Gastrocnemius medialis (tissue), 4 donors: Measurements from ENCODE around the gene EAPP. TPM values are rescaled to one million over a fixed set of nuclear protein-coding genes. Genes with fewer than 3 reads are reported as not detected.
"Not testable (repeated sequence)": the region's sequence is repeated elsewhere in the genome, so short reads cannot be mapped to it uniquely, and the experiment has no call there.

Source experiments
- ATAC-seq, 2 donors: fragments of 150-250 bp; one replicate each; pipeline ENCODE4 v1.9.1; 2016
- DNase-seq, 2 donors: peaks; one replicate each; pipeline ENCODE4 v3.0.0-alpha.2; 2019
- H3K27ac ChIP-seq, 4 donors: fragments of 200-600 bp; sonication (generic); 1 replicate in 1 of 4; 2 replicates in 3 of 4; pipeline ENCODE4 v1.5.1; 2016 to 2018; ENCODE audit warnings: mild to moderate bottlenecking in 2 of 4, moderate library complexity in 1 of 4
- H3K27me3 ChIP-seq, 3 donors: fragments of 200-600 bp; sonication (generic) in 2 of 3; 1 replicate in 1 of 3; 2 replicates in 2 of 3; pipeline versions ENCODE4 v1.5.1 to v1.6.0; 2016 to 2019; ENCODE audit warnings: mild to moderate bottlenecking in 1 of 3, moderate library complexity in 1 of 3
- H3K36me3 ChIP-seq, 2 donors: fragments of 200-600 bp; sonication (generic) in 1 of 2; one replicate each; pipeline ENCODE4 v1.5.1; 2017 to 2018
- H3K4me1 ChIP-seq, 2 donors: fragments of 200-600 bp; sonication (generic) in 1 of 2; one replicate each; pipeline ENCODE4 v1.5.1; 2016 to 2017; ENCODE audit warnings: mild to moderate bottlenecking in 2 of 2
- H3K4me3 ChIP-seq, 4 donors: fragments of 200-600 bp; sonication (generic) in 3 of 4; 1 replicate in 1 of 4; 2 replicates in 3 of 4; pipeline ENCODE4 v1.5.1; 2016 to 2019; ENCODE audit warnings: mild to moderate bottlenecking in 2 of 4
- H3K9me3 ChIP-seq, 3 donors: fragments of 200-600 bp; sonication (generic) in 2 of 3; 1 replicate in 1 of 3; 2 replicates in 2 of 3; pipeline ENCODE4 v1.5.1; 2016 to 2019
- POLR2A ChIP-seq, 2 donors: fragments of 450-650 bp; IDR thresholded peaks; one replicate each; pipeline ENCODE4 v1.6.1; 2017; ENCODE audit warnings: antibody characterized with exemption in 2 of 2, mild to moderate bottlenecking in 2 of 2, moderate library complexity in 2 of 2
- in situ Hi-C, 4 donors: fragments of 200-750 bp; cut with MboI; loops; one replicate each; pipeline versions ENCODE4 v1.15.0 to v1.8.0; 2017; ENCODE audit warnings: low sequenced_read_pairs in 4 of 4
- intact Hi-C: fragments of 100-400 bp; cut with DNase I; formaldehyde crosslinking; loops from one replicate; pipeline ENCODE4 v1.15.1; 2023; ENCODE audit warnings: low total_unique reads
- total RNA-seq, 4 donors: library from RNA; depleted of rRNA; stranded (reverse); fragments of >200 nt; gene quantifications; one replicate each; pipeline versions ENCODE4 v1.1.0 to v1.2.3, GENCODE V29; 2016
- TF ChIP-seq, protein P1 (sequence below), 5 experiments: fragments of 450-650 bp in 3 of 5; fragments of 200-600 bp in 2 of 5; sonication (generic) in 2 of 5; IDR thresholded peaks in 4 of 5; conservative IDR thresholded peaks in 1 of 5; 1 replicate in 4 of 5; 2 replicates in 1 of 5; pipeline ENCODE4 v1.5.1; 2016 to 2019; ENCODE audit warnings: antibody characterized with exemption in 5 of 5, mild to moderate bottlenecking in 3 of 5, moderate library complexity in 3 of 5

EAPP gene
- total RNA-seq, 4 donors from 2014 or later = 25.6 to 35.7 (median 28.0) TPM

- no peaks in the 10 kb centered on the region for H3K27me3 ChIP-seq
- intact Hi-C loops (no loop called here), in situ Hi-C loops (no loop called here)
- no peaks in the 10 kb centered on the region for H3K9me3 ChIP-seq
- H3K4me3 ChIP-seq = no peak overlapping the region
- no peak overlapping the region for H3K27ac ChIP-seq
- no peaks in the 10 kb centered on the region for H3K4me1 ChIP-seq
- TF ChIP-seq, protein P1, sequence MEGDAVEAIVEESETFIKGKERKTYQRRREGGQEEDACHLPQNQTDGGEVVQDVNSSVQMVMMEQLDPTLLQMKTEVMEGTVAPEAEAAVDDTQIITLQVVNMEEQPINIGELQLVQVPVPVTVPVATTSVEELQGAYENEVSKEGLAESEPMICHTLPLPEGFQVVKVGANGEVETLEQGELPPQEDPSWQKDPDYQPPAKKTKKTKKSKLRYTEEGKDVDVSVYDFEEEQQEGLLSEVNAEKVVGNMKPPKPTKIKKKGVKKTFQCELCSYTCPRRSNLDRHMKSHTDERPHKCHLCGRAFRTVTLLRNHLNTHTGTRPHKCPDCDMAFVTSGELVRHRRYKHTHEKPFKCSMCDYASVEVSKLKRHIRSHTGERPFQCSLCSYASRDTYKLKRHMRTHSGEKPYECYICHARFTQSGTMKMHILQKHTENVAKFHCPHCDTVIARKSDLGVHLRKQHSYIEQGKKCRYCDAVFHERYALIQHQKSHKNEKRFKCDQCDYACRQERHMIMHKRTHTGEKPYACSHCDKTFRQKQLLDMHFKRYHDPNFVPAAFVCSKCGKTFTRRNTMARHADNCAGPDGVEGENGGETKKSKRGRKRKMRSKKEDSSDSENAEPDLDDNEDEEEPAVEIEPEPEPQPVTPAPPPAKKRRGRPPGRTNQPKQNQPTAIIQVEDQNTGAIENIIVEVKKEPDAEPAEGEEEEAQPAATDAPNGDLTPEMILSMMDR (IDR thresholded peaks at IDR 0.05 in 4 of 5, conservative IDR thresholded peaks at IDR 0.05 in 1 of 5) = no peak
- TF ChIP-seq POLR2A (IDR thresholded peaks at IDR 0.05) = no peak
- ATAC-seq = no peak
- no peaks in the 10 kb centered on the region for H3K36me3 ChIP-seq
- no peak for DNase-seq
These were observed 54.8 kb downstream of the EAPP start for GRCh38 chr14:34484726-34485125.

- no peaks in the 10 kb centered on the region for H3K36me3 ChIP-seq
- in situ Hi-C loops = no loop called here
- ATAC-seq (no peak), DNase-seq (no peak)
- H3K27ac ChIP-seq = no peak overlapping the region
- intact Hi-C loops = no loop called here
- no peaks in the 10 kb centered on the region for H3K9me3 ChIP-seq
- no peak overlapping the region for H3K4me3 ChIP-seq
- no peak for TF ChIP-seq POLR2A (IDR thresholded peaks at IDR 0.05)
- TF ChIP-seq, protein P1 (IDR thresholded peaks at IDR 0.05 in 4 of 5, conservative IDR thresholded peaks at IDR 0.05 in 1 of 5) = no peak
- H3K27me3 ChIP-seq = no peaks in the 10 kb centered on the region
- H3K4me1 ChIP-seq = no peaks in the 10 kb centered on the region
These were observed 57.0 kb downstream of the EAPP start for GRCh38 chr14:34482463-34482862.

GRCh38 chr14:34479694-34480093, 59.8 kb downstream of the EAPP start:
- Histone ChIP-seq H3K36me3 (no peaks in the 10 kb centered on the region), H3K27ac (no peak overlapping the region), H3K4me3 (no peak overlapping the region), H3K4me1 (no peaks in the 10 kb centered on the region), H3K9me3 (no peaks in the 10 kb centered on the region), H3K27me3 (no peaks in the 10 kb centered on the region)
- DNase-seq = no peak
- in situ Hi-C loops = no loop called here
- ATAC-seq = no peak
- no peak for TF ChIP-seq POLR2A (IDR thresholded peaks at IDR 0.05)
- TF ChIP-seq, protein P1 (IDR thresholded peaks at IDR 0.05 in 4 of 5, conservative IDR thresholded peaks at IDR 0.05 in 1 of 5) = no peak
- intact Hi-C loops = no loop called here

GRCh38 chr14:34478261-34478660, 61.2 kb downstream of the EAPP start:
- Histone ChIP-seq H3K9me3 (no peaks in the 10 kb centered on the region), H3K4me1 (no peaks in the 10 kb centered on the region), H3K36me3 (no peaks in the 10 kb centered on the region), H3K27ac (no peak overlapping the region), H3K4me3 (no peak overlapping the region), H3K27me3 (no peaks in the 10 kb centered on the region)
- intact Hi-C loops (no loop called here), in situ Hi-C loops (no loop called here)
- no peak for DNase-seq
- no peak for TF ChIP-seq POLR2A (IDR thresholded peaks at IDR 0.05)
- TF ChIP-seq, protein P1 (IDR thresholded peaks at IDR 0.05 in 4 of 5, conservative IDR thresholded peaks at IDR 0.05 in 1 of 5) = no peak
- no peak for ATAC-seq

- DNase-seq, H3K36me3 ChIP-seq, H3K27me3 ChIP-seq, H3K27ac ChIP-seq, H3K4me1 ChIP-seq, H3K4me3 ChIP-seq, in situ Hi-C loops, intact Hi-C loops, H3K9me3 ChIP-seq, ATAC-seq: not testable (repeated sequence)
These were observed 63.5 kb downstream of the EAPP start for GRCh38 chr14:34476036-34476435.
